ENCODE measurements around the gene GAK. TPM values are rescaled to one million over a fixed set of nuclear protein-coding genes. Genes with fewer than 3 reads are reported as not detected.

GAK gene
- polyA plus RNA-seq, 1 donor (not counting 4 experiments of a cell fraction or from before 2014, with no cell fraction given), result 18.4 TPM

DNA sequence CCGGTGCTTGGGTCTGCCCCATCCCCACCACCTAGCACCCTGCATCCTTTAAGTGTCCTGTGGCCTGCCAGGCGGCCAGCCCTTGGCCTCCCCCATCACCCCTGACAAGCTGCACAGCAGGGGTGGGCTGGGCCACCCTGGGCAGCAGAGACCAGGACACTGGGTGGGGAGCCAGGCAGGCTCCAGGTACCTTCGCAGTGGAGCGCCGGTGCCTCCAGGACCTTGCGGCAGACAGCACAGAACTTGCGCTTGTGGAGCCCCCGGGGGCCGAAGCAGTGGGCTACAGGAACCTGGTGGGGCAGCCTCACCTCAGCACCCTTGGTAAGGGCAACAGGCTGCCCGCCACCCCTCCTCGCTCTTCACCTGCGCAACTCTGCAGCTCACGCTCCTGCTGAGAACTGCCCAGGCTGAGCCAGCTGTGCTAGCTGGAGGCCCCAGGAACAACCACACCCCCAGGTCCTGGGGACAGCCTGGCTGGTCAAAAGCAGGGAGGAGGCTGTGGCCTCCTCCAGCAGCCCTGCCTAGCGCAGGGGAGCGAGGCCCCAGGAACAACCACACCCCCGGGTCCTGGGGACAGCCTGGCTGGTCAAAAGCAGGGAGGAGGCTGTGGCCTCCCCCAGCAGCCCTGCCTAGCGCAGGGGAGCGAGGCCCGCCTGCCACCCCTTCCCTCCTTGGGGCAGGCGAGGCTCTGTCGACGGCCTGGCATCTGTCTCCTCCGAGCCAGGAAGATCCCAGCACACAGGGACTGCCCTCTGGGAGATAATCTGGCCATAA is 36.7 kb upstream of the GAK start:
- Histone ChIP-seq H3K4me1 (ENCODE audit: control insufficient read depth, extremely low read depth, insufficient read depth, low read length) (peaks cover 19% of the 10 kb centered on the region), H3K27me3 (ENCODE audit: control insufficient read depth, extremely low read depth, insufficient read depth, low read length) (no peaks in the 10 kb centered on the region), H3K27ac (ENCODE audit: control insufficient read depth, insufficient read depth, low read length) (no peak overlapping the region), H3K9ac (ENCODE audit: control insufficient read depth, extremely low read depth, insufficient read depth, low read length) (no peak overlapping the region), H2AFZ (ENCODE audit: control insufficient read depth, low read length) (no peak overlapping the region), H3K36me3 (ENCODE audit: control insufficient read depth in 2 of 2, extremely low read depth in 1 of 2, insufficient read depth in 2 of 2, low read length in 2 of 2) (peaks cover 4 to 17% of the 10 kb centered on the region in 2 experiments), H3K4me3 (ENCODE audit: control insufficient read depth in 2 of 3, extremely low read depth in 1 of 3, insufficient read depth in 2 of 3, low read depth in 1 of 3, low read length in 3 of 3) (no peak overlapping the region), H3K4me2 (ENCODE audit: control insufficient read depth, extremely low read depth, insufficient read depth, low read depth, low read length) (no peak overlapping the region), H4K20me1 (ENCODE audit: control insufficient read depth, extremely low read depth, insufficient read depth, low read length) (peaks cover 3% of the 10 kb centered on the region), H3K79me2 (ENCODE audit: control insufficient read depth, insufficient read depth, low read length) (no peaks in the 10 kb centered on the region), H3K9me1 (ENCODE audit: control insufficient read depth, extremely low read depth, insufficient read depth, low read length) (no peaks in the 10 kb centered on the region), H3K9me3 (ENCODE audit: control insufficient read depth, low read depth, low read length) (no peaks in the 10 kb centered on the region)
- DNase-seq (ENCODE audit: low read depth, low spot score) (no peak), FAIRE-seq (no peak)
- TF ChIP-seq, protein P1, sequence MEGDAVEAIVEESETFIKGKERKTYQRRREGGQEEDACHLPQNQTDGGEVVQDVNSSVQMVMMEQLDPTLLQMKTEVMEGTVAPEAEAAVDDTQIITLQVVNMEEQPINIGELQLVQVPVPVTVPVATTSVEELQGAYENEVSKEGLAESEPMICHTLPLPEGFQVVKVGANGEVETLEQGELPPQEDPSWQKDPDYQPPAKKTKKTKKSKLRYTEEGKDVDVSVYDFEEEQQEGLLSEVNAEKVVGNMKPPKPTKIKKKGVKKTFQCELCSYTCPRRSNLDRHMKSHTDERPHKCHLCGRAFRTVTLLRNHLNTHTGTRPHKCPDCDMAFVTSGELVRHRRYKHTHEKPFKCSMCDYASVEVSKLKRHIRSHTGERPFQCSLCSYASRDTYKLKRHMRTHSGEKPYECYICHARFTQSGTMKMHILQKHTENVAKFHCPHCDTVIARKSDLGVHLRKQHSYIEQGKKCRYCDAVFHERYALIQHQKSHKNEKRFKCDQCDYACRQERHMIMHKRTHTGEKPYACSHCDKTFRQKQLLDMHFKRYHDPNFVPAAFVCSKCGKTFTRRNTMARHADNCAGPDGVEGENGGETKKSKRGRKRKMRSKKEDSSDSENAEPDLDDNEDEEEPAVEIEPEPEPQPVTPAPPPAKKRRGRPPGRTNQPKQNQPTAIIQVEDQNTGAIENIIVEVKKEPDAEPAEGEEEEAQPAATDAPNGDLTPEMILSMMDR (optimal IDR thresholded peaks at IDR 0.05 in 1 of 3, IDR thresholded peaks at IDR 0.05 in 1 of 3, conservative IDR thresholded peaks at IDR 0.05 in 1 of 3; ENCODE audit: extremely low read depth in 1 of 3, insufficient read depth in 2 of 3, low read length in 3 of 3), result no peak
- no peak for TF ChIP-seq EZH2 (IDR thresholded peaks at IDR 0.05; ENCODE audit: low read length)
- dilution Hi-C loops (cut with MboI; ENCODE audit: extremely low pct_ligation_motif_present, low sequenced_read_pairs), result no loop called here

- peaks cover 4 to 17% of the 10 kb centered on the region in 2 experiments for H3K36me3 ChIP-seq (ENCODE audit: control insufficient read depth in 2 of 2, extremely low read depth in 1 of 2, insufficient read depth in 2 of 2, low read length in 2 of 2)
- dilution Hi-C loops (cut with MboI; ENCODE audit: extremely low pct_ligation_motif_present, low sequenced_read_pairs), result no loop called here
- FAIRE-seq, result no peak
- TF ChIP-seq, protein P1 (optimal IDR thresholded peaks at IDR 0.05 in 1 of 3, IDR thresholded peaks at IDR 0.05 in 1 of 3, conservative IDR thresholded peaks at IDR 0.05 in 1 of 3; ENCODE audit: extremely low read depth in 1 of 3, insufficient read depth in 2 of 3, low read length in 3 of 3), result no peak
- TF ChIP-seq EZH2 (IDR thresholded peaks at IDR 0.05; ENCODE audit: low read length), result no peak
- no peak for DNase-seq (ENCODE audit: low read depth, low spot score)
- no peak overlapping the region for H3K4me2 ChIP-seq (ENCODE audit: control insufficient read depth, extremely low read depth, insufficient read depth, low read depth, low read length)
- H2AFZ ChIP-seq (ENCODE audit: control insufficient read depth, low read length), result no peak overlapping the region
- no peak overlapping the region for H3K4me3 ChIP-seq (ENCODE audit: control insufficient read depth in 2 of 3, extremely low read depth in 1 of 3, insufficient read depth in 2 of 3, low read depth in 1 of 3, low read length in 3 of 3)
- H4K20me1 ChIP-seq (ENCODE audit: control insufficient read depth, extremely low read depth, insufficient read depth, low read length), result peaks cover 3% of the 10 kb centered on the region
- H3K9me3 ChIP-seq (ENCODE audit: control insufficient read depth, low read depth, low read length), result no peaks in the 10 kb centered on the region
- no peak overlapping the region for H3K9ac ChIP-seq (ENCODE audit: control insufficient read depth, extremely low read depth, insufficient read depth, low read length)
- H3K27me3 ChIP-seq (ENCODE audit: control insufficient read depth, extremely low read depth, insufficient read depth, low read length), result no peaks in the 10 kb centered on the region
- H3K27ac ChIP-seq (ENCODE audit: control insufficient read depth, insufficient read depth, low read length), result no peak overlapping the region
- H3K9me1 ChIP-seq (ENCODE audit: control insufficient read depth, extremely low read depth, insufficient read depth, low read length), result no peaks in the 10 kb centered on the region
- H3K79me2 ChIP-seq (ENCODE audit: control insufficient read depth, insufficient read depth, low read length), result no peaks in the 10 kb centered on the region
- peaks cover 19% of the 10 kb centered on the region for H3K4me1 ChIP-seq (ENCODE audit: control insufficient read depth, extremely low read depth, insufficient read depth, low read length)
Observed at GRCh38 chr4:968221-968620, 36.1 kb upstream of the GAK start.

Data from keratinocyte (primary cell).